Activated CD8-positive, alpha-beta memory T cell treated with anti-CD3 and anti-CD28 coated beads for 36 hours (primary cell): ENCODE results near the gene GAS7. TPM values are rescaled to one million over a fixed set of nuclear protein-coding genes. Genes with fewer than 3 reads are reported as not detected.

Experiments
- CTCF ChIA-PET: fragments of 350-600 bp; sonication (Branson Sonifier 250); formaldehyde crosslinking; loops from one replicate; lab custom pipeline; 2021; ENCODE audit warnings: antibody characterized with exemption; lab: Charles Lee
- POLR2A ChIA-PET: fragments of 350-600 bp; sonication (Branson Sonifier 250); formaldehyde crosslinking; loops from one replicate; lab custom pipeline; 2021; ENCODE audit warnings: antibody characterized with exemption; lab: Charles Lee
- total RNA-seq, 2 experiments: library from RNA; stranded (reverse); gene quantifications; one replicate each; pipeline ENCODE4 v1.2.3, GENCODE V29; 2021

GAS7 gene
- total RNA-seq, 2 experiments from 2014 or later = 1.3 to 1.5 TPM

DNA sequence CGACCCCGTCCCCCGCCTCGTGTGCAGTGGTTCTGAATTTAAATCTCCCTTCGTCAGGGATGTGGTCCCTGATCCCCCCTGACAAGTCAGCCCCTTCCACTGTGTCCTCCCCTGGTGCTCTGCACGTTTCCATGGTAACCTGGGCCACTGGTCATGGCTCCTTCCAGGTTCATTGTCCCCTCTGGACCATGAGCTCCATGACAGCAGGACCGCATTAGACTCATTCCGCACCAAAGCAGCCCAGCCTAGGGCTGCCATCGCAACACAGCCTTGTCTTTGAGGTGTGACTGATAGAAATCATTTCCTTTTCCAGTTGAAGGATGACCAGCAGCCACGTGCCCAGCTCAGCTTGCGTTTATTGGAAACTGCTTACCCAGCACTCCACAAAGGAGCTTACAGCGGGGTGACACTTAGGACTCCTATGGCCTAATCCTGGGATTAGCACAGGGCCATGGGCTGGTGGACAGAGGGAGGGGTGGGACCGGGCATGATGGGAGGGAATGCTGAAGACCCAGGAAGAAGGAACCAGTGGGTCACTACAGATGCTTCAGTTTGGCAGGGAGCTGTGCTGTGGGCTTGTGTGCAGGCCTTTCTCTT lies 300.9 kb downstream of the GAS7 start:
- CTCF ChIA-PET = no interaction called here
- POLR2A ChIA-PET = no interaction called here

DNA sequence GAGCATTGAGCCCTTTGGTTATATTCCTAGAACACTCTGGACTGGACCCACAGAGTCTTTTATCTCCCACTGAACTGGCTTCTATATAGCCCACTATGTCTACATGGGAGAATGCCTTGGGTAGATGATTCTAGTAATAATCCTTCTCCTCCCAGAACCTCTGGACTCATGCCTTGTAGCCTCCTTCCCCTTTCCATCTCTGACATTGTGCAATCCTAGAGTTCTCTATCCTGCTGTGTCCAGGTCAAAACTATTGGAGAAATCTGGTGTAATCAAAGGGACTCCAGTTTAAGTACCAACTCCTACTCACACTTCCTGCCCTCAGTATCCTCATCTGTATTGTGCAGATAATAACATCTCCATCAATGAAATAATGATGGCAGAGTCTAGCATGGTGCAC lies 302.5 kb downstream of the GAS7 start:
- CTCF ChIA-PET = no interaction called here
- POLR2A ChIA-PET = no interaction called here

DNA sequence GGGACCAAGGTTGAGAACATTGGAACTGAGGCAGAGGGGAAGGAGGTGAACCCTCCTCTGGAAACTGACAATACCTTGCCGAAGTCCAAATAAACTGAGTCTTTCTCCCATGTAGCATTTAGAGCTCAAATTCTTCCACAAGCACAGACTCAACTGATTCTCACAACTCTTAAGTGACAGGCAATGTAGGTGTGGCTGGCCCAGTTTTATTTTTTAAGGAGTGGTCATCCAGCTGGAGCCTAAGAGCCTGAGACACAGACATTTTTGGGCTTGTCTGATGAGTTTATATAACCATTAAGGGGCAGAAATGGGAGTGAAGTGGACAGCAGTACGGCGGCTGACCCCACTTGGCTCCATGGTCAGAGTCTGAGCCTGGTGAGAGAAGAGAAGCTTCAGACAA lies 304.2 kb downstream of the GAS7 start:
- ChIA-PET CTCF (no interaction called here), POLR2A (no interaction called here)

DNA sequence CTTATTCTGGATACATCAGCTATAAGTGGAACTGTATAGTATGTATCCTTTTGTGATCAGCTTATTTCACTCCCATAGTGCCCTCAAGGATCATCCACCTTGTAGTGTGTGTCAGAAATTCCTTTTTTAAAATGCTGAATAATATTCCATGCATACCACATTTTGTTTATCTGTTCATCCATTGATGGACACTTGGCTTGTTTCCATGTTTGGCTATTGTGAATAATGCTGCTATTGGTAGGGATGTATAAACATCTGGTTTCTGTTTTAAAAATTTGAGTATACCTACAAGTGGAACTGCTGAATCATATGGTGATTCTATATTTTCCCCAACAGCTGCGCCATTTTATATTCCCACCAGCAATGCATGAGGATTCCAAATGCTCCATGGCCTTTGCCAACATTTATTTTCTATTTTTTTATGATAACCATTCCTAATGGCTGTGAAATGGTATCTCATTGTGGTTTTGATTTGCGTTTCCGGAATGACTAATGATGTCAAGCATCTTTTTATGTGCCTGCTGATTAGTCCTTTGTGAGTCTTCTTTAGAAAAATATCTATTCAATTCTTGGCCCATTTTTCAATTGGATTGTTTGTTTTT lies 304.9 kb downstream of the GAS7 start:
- POLR2A ChIA-PET = no interaction called here

DNA sequence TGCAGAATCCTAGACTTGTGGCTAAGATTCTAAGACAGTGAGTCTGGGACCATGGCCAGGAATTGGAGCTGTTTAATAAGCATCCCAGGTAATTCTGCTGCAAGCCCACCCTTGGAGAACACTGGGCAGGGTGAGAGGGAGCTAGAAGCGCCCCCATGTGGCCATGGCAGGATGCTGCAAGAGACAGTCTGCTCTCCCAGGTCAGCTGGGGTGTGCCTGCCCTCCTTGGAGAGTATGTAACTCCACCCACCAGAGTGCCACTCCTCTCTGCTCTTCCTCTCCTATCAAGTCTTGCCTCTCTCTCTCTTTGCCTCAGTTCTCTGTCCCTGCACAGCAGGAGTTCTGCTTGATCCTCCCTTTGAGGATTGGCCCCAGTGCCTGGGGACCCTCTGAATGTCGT lies 308.3 kb downstream of the GAS7 start:
- ChIA-PET POLR2A (no interaction called here), CTCF (no interaction called here)

More for the DNA sequence above, 304.9 kb downstream of the GAS7 start:
- CTCF ChIA-PET = no interaction called here

DNA sequence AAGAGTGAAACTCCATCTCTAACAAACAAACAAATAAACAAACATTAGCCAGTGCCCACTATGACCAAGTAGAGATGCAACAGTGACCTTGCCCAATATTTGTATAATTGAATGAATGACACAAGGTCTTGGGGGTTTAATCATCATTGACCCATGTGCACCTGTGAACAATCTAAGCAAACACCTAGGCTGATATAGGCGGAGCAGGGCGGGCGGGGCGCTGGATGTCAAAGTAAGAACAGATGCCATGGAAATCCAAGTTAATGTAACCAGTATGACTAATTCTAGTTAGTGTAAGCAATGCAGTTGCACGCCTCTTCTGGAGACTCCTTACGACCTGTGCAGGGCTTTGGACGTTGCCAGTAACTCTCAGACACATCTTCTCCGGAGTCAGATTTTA lies 310.9 kb downstream of the GAS7 start:
- ChIA-PET CTCF (interaction anchor here (0.7 kb wide), 1 partner anchor 39 kb away, joined by 3 read pairs; no protein-coding TSS in a partner anchor), POLR2A (no interaction called here)

DNA sequence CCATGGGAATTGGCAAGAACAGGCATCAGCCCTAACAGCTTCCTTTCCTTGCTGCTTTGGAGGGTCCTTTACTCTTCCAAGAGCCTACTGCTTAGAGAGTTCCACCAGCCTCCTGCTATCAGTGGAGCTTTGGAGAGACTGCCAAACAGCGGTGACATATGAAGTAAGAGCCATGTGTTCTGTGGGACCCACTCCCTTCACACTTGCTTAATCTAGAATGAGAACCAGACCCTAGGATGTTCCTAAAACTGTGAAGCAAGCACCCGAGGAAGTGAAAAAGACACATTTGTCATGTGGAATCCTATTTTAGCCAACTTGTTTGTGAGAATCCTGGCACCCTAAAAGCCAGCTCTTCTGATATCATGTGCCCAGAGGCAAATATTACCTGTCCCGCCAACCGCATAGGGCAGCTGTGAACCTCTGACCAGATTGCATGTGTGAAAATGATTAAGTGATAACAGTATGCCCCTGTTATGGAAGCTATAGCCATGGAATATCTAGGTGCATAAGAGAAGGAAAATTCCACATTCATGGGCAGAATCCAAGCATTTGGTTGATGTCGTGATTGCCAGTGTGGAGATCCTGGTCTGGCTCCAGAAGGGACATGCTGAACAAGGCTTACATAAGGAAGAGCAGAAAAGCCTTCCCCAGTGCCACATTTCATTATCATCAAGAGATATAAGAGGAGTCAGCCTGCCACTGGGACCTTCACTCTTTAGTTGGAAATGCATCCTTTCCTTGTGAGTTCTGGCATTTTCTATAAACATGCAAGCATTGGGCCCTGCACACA lies 312.1 kb downstream of the GAS7 start:
- POLR2A ChIA-PET = no interaction called here
- CTCF ChIA-PET = no interaction called here

DNA sequence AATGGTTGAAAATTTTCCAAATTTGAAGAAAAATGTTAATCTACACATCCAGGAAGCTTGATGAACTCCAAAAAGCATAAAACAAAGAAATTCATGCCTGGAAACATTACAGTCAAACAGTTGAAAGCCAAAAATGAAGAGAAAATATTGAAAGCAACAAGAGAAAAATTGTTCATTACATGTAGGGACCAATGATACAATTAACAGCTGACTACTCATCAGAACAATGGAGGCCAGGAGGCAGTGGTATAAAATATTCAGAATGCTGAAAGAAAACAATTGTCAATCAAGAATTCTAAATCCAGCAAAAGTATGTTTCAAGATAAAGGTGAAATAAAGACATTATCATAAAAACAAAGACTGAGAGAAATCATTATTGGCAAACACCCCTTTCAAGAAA lies 315.0 kb downstream of the GAS7 start:
- ChIA-PET CTCF (no interaction called here), POLR2A (no interaction called here)

DNA sequence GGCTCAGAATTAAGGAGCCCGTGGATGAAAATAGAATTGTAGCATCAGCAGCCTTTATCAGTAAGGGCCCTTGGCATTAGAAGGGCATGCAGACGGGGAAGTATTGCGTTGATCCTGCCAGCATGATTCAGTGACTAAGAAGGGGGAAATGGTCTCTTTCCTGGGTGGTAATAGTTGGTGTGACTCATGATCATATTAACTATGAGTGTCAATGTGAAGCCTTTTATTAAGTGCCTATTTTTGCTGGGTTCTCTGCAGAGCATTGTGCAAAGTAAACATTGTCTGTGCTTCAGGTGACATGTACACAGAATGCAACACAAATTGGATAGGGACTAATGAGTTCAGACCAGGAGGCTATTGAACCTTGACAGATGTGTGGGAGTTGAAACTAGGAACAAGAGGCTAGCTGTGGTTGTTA lies 317.8 kb downstream of the GAS7 start:
- POLR2A ChIA-PET = no interaction called here
- CTCF ChIA-PET = no interaction called here

DNA sequence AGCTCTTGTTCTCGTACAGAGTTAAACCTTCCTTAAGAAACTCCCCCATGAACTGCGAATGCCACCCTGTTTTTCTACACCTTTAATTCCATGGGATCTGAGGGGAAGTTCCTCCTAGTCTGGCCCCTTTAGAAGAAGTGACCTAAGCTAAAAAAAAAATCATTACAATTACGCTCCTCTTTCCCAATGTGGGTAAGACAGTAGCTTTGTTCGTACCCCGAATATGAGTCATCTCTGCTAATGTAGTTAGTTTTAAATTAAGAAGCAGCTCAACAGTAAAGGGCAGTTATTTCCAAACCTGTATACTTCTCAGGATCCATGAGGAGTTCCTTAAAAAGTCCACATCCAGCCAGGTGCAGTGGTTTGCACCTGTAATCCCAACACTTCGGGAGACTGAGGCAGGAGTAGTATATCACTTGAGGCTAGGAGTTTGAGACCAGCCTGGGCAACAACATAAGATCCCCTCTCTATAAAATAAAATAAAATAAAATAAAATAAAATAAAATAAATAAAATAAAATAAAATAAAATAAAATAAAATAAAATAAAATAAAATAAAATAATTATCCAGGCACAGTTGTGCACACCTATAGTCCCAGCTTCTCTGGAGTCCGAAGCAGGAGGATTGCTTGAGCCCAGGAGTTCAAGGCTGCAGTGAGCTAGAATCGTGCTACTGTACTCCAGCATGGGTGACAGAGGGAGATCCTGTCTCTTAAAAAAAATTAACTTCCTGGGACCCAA lies 319.4 kb downstream of the GAS7 start:
- ChIA-PET CTCF (interaction anchor here (0.5 kb wide), 1 partner anchor 219 kb away, joined by 3 read pairs; no protein-coding TSS in a partner anchor), POLR2A (no interaction called here)

DNA sequence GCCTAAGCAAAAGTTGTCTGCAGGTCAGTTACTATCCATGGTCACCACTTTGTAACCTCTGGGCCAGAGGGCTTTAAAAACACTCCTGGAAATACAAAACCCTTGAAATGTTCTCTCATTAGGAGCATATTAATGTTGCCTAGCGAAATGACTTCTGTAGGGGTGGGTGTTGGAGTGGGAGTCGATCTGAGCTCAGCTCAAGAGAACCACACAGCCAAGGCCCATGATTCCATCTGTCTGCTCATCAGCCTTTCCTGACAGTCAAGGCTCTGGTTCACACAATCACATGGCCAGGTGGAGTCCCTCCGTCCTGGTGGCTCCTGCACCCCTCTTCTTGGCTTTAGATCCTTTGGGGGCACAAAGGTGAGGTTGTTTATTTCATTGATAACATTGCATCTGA lies 320.1 kb downstream of the GAS7 start:
- POLR2A ChIA-PET = no interaction called here
- CTCF ChIA-PET = interaction anchor here (0.5 kb wide), 1 partner anchor 219 kb away, joined by 3 read pairs; no protein-coding TSS in a partner anchor

DNA sequence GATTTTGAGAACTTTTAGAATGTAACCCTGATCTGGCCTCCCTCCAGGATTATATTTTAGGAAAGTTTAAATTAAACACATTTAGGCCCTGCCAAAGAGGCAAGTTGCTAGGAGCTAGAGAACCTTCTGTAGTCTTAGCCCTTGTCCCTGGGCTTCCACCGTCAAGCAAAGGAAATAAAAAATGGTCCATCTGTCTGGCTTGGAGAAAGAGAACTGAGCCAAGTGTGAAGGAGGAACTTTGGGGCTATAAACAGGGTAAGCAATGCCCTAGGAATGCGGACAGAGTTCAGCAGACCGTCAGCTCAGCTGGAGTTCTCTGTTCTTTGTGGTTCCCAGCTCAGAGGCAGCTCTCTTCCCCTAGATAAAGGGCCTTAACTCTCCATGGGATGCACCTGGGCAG lies 323.0 kb downstream of the GAS7 start:
- POLR2A ChIA-PET = no interaction called here
- CTCF ChIA-PET = no interaction called here

DNA sequence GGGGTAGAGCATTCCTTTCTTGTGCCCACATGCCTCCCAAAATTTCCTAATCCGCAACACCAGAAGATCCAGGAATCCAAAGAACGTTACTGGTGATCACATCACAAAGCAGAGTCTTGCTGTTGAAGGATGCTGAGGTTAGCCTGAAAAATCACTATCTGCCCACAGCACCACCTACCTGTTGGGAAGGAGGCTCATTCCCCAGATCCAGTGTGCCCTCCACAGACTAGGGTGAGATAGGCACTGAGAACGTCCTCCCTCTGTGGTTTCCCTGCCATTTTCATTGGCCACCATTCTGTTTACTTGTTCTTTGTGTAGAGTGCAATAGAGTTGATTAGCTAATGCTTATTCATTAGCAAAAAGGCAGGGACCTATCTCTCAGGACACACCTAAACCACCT lies 323.7 kb downstream of the GAS7 start:
- ChIA-PET CTCF (no interaction called here), POLR2A (no interaction called here)

DNA sequence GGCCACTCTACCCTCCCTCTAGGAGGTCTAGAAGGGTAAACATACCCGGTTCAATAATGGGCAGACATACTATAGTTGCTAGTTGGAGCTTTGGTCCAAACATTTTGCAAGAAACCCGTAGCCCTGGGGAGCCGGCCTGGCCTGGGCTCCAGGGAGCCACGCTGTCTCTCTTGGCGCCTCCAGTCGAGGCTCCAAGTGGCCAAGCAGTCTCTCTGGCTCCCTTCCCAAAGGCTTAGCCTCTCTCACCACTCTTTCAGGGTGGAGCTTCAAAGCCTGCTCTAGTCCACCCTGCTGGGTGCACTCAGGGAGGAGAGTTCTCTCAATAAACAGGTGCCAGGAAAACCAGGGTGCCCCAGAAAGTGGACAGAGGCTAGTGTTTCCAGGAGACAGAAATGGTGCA lies 325.6 kb downstream of the GAS7 start:
- ChIA-PET CTCF (no interaction called here), POLR2A (no interaction called here)

DNA sequence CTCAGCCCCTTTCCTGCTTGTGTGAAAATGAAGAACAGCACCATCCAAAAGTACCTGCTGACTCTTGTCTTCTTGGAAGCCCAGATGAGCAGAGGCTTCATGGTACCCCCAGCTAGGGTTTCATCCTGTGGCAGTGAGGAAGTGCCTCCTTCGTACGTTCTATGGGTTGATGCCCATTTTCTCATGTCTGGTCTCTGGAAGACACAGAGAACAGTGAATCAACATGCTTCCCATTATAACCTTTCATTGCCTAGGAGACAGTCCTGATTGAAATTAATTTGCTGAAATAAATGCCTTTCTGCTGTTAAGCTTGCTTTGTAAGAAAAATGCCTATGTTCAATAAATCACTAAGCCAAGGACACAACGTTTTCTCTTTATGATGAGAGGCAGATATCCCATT lies 329.9 kb downstream of the GAS7 start:
- ChIA-PET CTCF (no interaction called here), POLR2A (no interaction called here)

DNA sequence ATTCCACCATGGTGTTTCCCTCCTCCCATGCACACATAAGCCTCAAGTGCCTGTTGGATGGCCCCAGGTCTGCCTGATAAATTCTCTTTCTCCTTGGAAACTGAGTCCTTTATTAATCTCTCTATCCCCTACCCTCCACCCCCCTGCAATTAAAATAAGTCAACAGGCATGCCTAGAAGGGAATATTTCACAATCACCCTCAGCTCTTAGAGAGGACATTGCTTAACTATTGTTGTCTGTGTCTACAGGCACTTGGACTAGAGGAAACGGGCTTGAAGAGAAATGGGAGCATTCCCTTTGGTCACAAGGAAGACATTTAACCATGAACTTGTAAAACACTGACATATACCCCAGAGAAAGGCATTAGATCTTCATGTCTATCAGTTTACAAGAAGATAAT lies 332.8 kb downstream of the GAS7 start:
- POLR2A ChIA-PET = no interaction called here
- CTCF ChIA-PET = no interaction called here

DNA sequence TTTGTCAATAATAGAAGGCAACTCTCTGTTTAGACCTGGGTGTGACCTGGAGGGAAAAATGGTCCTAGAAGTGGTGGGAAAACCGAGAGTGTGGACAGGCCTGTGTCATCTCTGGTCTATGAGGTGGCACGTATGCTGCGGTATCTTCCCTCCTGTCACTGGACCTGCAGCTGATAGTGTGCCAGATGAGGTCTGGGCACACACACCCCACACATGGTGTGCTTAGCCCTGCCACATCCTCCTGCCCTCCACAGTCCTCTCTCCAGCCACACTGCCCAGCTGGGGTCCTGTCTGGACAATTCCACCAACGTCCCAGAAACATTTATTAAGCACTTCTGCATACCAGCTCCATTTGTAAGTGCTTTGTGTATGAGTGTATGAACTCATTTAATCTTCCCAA lies 335.5 kb downstream of the GAS7 start:
- ChIA-PET POLR2A (no interaction called here), CTCF (no interaction called here)

DNA sequence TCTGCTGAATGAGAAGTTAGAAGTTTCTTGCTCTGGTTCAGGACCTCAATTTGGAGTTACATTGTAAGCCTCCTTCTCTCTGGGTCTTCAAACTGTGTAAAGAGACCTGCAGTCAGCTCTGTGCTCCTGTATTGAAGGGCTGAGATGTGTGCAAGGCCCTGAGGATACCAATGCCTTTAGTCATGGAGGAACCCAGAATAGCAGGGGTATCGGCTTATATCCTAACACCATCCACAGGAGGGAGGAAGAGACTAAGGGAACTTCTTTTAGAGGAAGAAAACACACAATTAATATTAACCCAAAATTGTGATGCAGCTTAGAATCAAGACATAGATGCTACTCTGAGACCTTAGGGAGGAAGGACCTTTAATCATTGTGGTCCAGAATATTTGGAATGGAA lies 336.2 kb downstream of the GAS7 start:
- ChIA-PET POLR2A (no interaction called here), CTCF (no interaction called here)

DNA sequence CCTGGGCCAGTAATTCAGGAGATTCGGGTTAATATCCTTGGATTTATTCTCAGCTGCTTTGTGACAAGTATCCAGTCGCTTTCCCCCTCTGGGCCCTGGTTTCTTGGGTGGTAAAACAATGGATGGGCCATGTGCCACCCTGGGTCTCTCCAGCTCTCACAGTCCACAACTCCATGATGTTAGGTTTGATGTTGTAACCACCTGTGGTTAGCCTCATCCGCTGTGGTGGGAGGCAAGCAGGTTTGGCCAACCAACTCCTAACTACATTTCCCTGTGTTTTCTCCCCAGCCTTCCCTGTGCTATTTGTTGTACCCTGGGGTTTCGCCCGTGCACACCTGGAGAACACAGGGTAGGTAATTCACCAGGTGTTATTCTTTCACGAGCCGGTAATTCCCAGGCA lies 337.6 kb downstream of the GAS7 start:
- ChIA-PET CTCF (no interaction called here), POLR2A (no interaction called here)
